ENCODE data around the gene DCAF5.
"Not testable (repeated sequence)": the region's sequence is repeated elsewhere in the genome, so short reads cannot be mapped to it uniquely, and the experiment has no call there.

DCAF5 gene

DNA sequence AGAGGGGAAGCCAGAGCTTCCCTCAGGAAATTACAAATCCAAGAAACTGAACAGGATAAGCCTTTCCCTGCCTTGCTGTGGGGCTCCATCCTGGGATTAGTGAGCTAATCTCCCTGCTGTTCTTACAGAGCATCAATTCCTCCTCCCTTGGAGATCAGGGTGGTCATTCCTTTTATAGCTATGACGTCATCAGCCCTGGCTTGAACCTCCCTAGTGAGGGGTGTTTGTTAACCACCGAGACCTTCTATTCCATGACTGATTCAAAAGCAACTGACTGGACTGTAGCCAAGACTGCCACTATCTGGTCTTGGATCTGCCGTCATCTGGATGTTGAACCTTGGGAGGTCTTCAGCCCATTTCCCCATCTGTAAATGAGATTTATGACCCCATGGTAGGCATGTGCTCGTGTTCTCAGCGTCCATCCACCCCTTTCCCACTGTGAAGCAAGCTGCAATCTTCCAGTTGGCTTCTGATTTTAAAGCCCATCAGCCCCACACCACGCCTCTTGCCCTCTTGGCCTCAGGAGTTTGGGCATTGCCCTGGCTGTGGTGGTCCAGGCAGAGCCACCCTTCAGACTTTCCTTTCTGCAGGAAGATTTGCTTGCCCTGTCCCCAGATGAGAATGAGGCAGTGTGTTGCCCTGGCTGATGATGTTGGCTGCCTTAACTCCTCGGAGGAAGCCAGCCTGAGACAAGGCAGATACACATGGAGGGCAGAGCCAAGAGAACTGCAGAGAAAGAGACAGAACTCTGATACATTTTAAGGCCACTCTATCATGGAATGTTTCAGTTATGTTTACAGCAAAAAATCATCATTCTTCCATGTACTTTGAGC, 114.2 kb downstream of the DCAF5 start:
- no peak overlapping the region for H3K4me3 ChIP-seq (ENCODE audit: low read depth, low read length)
- TF ChIP-seq, protein P1, sequence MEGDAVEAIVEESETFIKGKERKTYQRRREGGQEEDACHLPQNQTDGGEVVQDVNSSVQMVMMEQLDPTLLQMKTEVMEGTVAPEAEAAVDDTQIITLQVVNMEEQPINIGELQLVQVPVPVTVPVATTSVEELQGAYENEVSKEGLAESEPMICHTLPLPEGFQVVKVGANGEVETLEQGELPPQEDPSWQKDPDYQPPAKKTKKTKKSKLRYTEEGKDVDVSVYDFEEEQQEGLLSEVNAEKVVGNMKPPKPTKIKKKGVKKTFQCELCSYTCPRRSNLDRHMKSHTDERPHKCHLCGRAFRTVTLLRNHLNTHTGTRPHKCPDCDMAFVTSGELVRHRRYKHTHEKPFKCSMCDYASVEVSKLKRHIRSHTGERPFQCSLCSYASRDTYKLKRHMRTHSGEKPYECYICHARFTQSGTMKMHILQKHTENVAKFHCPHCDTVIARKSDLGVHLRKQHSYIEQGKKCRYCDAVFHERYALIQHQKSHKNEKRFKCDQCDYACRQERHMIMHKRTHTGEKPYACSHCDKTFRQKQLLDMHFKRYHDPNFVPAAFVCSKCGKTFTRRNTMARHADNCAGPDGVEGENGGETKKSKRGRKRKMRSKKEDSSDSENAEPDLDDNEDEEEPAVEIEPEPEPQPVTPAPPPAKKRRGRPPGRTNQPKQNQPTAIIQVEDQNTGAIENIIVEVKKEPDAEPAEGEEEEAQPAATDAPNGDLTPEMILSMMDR (IDR thresholded peaks at IDR 0.05; ENCODE audit: control insufficient read depth, extremely low read depth, insufficient read depth): no peak
- no peak for DNase-seq (ENCODE audit: low read depth)

DNA sequence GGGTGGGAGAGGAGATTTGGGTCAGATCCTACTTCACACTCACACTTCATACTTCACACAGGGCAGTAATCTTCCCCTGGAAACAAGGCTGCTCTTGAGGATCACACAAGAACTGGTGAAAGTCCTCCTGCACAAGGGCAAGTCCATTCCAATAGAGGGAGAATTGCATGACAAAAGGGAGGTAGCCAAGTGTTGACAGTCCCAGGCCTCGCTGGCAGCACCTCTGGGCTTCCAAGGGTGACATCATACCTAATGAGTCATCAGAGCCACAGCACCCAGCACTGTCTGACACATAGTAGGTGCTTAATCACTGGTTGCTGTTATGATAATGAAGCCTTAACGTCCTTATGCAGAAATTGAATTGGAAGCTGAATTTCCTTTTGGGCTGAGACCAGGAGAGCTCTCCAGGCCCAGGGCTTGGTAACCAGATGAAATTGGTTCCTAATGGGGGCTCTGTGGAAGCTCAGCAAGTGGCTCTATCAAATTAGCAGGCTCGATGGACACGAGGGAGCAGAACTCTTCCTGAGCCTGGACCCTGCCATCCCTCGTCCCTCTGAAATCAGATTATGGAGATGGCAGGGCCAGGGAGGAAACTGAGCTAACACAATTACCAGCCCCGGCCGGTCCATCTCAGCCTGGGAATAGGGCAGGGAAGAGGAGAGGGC, 115.0 kb downstream of the DCAF5 start:
- DNase-seq (ENCODE audit: low read depth): no peak
- H3K4me3 ChIP-seq (ENCODE audit: low read depth, low read length): no peak overlapping the region
- TF ChIP-seq, protein P1 (IDR thresholded peaks at IDR 0.05; ENCODE audit: control insufficient read depth, extremely low read depth, insufficient read depth): no peak

DNA sequence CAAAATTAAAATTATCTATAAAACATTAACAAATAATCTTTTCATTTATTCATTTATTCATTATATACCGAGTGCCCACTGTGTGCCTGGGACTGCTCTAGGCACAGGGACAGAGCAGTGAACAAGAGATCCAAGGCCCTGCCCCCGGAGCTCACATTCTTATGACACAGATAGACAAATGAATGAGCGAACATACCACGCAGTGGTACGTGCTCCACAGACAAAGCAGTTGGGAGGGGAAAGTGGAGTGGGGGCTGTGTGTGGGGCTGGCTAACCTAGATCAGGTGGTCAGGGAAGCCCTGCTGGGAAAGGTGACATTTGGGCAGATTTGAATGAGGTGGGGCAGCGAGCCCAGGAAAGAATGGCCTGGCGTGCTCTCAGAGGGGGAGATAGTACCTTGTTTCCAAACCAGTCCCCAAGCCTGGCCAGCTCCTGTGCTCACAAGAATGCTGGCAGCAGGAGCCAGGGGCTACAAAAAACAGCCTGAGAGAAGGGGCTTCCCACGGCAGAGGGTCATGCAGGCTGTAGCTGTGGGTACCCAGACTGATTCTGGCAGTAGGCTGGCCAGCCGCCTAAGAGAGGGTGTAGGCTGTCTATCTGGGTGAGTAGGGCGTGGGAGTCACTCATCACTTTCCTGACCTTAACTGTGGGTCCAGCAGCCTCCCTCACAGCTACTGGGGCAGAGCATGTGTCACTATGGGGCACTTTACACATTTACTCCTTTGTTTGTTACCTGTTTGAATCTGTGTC, 116.0 kb downstream of the DCAF5 start:
- DNase-seq (ENCODE audit: low read depth): no peak
- H3K4me3 ChIP-seq (ENCODE audit: low read depth, low read length): no peak overlapping the region
- TF ChIP-seq, protein P1 (IDR thresholded peaks at IDR 0.05; ENCODE audit: control insufficient read depth, extremely low read depth, insufficient read depth): no peak

DNA sequence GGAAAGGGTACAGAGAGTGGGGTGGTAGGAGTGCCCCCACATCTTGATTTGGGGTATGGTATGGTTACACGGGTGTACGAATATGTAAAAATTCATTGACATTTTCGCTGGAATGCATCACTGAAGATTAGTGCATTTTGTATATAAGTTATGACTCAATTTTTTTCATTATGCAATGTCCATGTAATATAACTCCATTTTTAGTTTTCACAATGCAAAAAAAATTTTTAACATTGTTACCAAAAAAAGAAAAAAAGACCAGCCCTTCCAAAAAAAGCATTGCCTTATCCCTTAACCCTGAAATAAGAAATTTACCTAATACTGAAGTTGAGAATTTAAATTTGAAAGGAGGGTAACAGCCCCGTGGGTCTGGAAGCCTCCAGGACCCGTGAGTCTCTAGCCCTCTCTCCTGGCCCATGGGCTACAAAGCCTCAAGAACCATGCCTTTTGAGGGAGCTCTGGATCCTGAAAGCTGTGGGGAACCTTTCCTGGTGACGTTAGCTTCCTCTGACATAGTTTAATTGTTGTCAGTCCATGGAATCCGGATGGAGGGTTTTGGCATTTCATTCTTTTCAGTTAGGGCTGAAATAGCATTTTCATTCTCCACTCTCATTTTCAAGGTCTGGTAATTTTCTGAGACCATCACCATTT, 118.2 kb downstream of the DCAF5 start:
- TF ChIP-seq, protein P1 (IDR thresholded peaks at IDR 0.05; ENCODE audit: control insufficient read depth, extremely low read depth, insufficient read depth): no peak
- H3K4me3 ChIP-seq (ENCODE audit: low read depth, low read length): no peak overlapping the region
- DNase-seq (ENCODE audit: low read depth): no peak

DNA sequence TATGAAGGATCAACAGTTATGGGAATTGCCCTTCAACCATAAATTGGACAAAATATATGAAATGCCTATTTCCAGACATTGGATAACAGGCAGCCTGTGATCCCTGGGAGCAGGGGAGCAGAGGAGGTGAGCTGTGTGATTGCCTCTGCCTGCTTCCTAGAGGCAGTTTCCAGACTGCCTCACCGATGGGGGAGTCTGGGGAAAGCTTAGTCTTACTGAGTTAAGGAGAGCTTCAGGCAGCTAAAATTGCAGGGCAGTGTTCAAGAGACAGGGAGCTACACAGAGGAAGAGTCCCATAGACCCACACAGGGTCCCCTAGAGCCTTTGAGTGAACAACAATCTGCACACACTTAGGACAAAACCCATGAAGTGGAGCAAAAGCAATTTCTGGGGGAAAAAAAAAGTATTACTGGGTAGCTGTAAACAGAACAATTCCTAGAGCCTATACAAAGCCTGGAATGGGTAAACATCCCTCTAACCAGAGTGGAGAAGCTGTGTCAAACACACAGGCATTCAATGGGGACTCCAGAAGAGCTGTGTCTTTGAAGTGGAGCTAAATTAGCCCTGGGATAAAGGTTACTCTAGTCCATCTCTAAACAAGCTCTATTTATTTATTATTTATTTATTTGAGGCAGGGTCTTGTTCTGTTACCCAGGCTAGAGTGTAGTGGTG, 125.5 kb downstream of the DCAF5 start:
- no peak overlapping the region for H3K4me3 ChIP-seq (ENCODE audit: low read depth, low read length)
- TF ChIP-seq, protein P1 (IDR thresholded peaks at IDR 0.05; ENCODE audit: control insufficient read depth, extremely low read depth, insufficient read depth): no peak
- no peak for DNase-seq (ENCODE audit: low read depth)

DNA sequence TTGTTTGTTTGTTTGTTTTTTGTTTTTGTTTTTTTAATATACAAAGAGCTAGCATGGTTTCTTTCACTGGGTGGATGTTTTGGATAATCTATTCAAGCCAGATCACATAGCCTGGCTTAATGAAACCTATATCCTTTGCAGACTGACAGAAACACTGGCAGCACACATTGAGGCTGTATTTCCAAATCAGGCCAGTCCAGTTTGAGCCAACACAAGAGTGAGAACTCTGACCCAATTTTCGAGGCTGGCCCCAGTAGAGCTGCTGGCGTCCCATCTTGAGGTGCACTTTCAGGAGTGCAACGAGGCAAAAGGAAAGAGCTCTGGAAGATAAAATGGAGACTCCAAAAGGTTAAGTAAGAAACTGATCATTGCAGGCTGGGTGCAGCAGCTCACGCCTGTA, 129.9 kb downstream of the DCAF5 start:
- TF ChIP-seq, protein P1 (IDR thresholded peaks at IDR 0.05; ENCODE audit: control insufficient read depth, extremely low read depth, insufficient read depth): no peak
- DNase-seq (ENCODE audit: low read depth): no peak
- no peak overlapping the region for H3K4me3 ChIP-seq (ENCODE audit: low read depth, low read length)

DNA sequence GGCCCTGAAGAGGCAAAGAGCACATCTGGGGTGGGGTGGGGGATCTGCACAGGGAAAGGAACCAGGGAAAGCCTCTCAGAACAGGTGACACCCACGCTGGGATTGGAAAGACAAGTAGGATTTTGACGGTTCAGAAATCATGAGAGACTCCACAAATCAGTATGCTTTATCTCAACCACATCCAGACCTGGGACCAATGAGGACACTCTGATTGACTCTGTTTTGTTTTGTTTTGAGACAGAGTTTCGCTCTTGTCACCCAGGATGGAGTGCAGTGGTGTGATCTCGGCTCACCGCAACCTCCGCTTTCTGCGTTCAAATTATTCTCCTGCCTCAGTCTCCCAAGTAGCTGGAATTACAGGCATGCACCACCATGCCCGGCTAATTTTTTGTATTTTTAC, 130.8 kb downstream of the DCAF5 start:
- DNase-seq (ENCODE audit: low read depth); H3K4me3 ChIP-seq (ENCODE audit: low read depth, low read length): not testable (repeated sequence)
